GM19238 (cell line): Measurements from ENCODE around the gene PIF1.
A peak's percentile ranks its signal among the peaks of the same experiment; 100 is the strongest.
"Not testable (repeated sequence)": the region's sequence is repeated elsewhere in the genome, so short reads cannot be mapped to it uniquely, and the experiment has no call there.

ENCODE experiments used
- DNase-seq: peaks from one replicate; pipeline ENCODE4 v3.0.0; 2011; ENCODE audit warnings: low spot score; ENCODE audit not compliant: insufficient read length

The PIF1 gene

DNA sequence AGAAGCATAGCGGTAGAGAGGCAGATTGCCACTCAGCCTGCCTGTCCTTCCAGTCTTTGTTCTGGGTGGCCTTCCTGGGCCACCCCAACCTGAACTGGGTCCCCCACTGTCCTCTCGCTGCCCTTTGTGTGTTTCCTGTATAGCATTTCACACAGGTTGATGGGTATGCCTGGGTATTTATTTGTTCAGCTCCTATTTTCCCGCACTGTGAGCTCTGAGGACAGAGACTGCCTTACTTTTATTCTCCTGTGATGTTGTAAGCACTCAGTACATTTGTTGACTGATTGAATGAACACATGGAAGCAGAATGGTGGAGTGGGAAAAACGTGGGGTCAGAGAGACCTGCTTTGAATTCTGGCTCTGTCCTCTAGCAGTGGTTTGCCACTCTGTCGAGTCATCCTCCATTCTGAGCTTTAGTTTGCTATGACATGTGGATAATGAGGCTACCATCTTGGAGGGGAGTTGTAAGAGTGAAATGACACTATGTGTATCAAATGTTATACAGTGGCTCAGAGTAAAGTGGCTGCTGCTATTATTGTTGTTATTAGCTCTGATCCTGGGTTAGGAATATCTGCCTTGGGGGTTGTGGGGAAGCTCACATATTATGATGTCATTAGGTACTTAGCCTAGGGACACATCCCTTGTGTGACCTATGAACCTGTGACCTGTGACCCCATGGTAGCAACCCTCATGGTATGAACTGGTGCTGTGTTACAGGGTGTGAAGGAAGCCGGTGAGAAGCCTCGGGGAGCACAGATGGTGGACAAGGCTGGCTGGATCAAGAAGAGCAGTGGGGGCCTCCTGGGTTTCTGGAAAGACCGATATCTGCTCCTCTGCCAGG, 22.6 kb upstream of the PIF1 start:
- no peak for DNase-seq

DNA sequence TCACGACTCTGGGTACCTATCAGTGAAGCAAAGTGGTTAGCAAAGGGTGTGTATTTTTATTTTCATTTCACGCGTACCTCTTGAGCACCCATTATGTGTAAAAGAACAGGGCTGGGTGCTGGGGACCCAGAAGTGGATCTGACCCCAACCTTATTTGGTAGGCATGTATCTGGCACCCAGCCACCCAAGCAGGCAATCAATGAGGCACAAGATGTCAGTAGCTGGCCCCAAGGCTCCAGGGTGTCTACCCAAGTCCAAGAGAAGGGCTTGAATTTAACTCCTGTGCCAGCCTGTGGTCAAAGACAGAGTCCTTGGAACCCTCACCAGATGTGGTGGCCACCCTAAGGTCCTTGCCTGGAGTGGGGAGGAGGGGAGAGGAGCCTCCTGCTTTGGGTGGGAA, 22.0 kb upstream of the PIF1 start:
- DNase-seq, result no peak

DNA sequence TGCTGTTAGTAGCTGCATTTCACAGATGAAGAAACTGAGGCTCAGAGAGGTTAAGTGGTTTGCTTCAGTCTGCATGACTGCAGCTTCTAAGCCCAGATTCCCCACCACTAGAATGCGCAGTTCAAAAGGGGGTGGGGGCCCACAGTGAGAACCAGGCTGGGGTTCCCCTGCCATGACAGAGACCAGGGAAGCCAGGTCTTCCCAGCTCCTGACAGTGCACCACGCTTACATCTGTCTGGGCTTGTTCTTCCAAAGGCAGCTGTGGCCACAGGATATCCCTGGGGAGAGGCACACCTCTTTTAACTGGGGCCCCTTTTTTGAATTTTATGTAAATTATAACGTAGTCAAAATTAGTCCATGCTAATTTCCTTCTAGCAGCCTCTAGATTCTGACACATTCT, 21.6 kb upstream of the PIF1 start:
- DNase-seq, result no peak

GRCh38 chr15:64845831-64846595, 20.6 kb upstream of the PIF1 start:
- no peak for DNase-seq

- DNase-seq, result no peak
These were observed 19.8 kb upstream of the PIF1 start for GRCh38 chr15:64845183-64845611.

GRCh38 chr15:64844576-64845145, 19.2 kb upstream of the PIF1 start:
- DNase-seq, result no peak

DNA sequence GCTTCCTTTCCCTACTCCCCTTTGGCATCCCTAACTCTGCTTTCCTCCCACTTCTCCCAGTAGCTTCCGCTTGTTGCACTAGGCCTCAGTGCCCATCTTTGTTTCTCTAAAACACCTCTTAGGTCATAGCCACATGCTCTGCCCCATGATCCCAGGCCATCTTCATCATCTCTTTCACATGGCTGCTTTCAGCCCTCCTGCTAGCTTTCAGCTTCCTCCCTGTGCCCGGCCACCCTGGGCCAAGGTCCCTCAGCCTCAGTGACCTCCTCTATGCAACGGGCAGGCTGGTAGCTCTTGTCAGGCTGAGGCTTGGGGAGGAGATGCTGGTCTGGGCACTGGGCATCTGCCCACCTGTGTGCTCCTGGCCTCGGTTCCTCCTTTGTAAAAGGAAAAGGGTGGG, 18.5 kb upstream of the PIF1 start:
- no peak for DNase-seq

- DNase-seq, result no peak
These were observed 17.6 kb upstream of the PIF1 start for GRCh38 chr15:64842986-64843561.

- no peak for DNase-seq
These were observed 16.9 kb upstream of the PIF1 start for GRCh38 chr15:64842096-64842939.

DNA sequence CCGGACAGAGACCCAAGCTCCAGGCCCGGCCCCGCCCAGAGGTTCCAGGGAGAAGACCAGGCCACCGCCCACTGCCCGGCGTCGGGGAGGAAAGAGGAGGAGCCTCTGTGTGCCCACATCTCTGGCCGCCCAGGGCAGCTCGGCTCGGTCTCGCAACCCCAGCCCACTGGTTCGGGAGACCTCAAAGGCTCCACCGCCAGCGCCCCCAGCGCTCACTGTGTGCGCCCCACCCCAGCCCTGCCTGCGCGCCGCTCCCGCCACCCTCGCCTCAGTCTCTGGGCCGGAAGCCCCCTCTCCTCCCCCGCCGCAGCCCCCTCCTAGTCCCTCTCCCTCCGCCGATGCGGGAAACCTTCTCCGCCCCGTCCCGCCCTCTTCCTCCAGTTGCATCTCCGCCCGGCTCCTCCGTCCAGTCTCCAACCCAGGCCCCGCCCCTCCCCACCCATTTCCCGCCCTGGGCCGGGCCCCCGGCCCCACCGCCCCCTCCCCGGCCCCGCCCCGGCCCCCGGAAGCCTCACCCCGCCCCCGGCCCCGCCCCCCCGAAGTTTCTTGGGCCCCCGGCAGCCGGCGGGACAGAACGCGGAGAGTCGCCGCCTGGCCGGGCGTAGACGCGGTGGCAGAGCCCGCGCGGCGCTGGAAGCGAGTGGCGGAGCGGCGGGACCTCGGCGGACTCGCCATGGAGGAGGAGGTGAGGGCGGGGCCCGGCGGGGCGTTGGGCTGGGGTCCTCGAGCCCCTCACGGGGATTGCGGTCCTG, 16.1 kb upstream of the PIF1 start, which contains the start of gene PLEKHO2:
TSS of gene PLEKHO2 (plus strand) at position 572 of the 752 bp plus-strand sequence. CDS start at position 674, 102 bp downstream.
- peak; percentile 88 for DNase-seq

DNA sequence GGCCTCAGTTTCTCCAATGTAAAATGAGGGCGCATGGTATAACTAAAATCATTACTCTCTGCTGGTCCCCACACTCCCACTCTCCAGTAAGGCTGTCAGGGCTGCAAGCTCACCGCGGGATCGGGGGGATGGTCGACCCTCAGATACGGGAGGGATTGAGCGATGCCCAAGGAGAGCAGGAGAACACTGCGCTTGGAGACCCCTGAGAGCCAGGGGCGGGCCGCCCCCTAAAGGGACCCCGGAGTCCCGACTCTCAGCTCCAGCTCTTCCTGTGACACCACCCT, 15.6 kb upstream of the PIF1 start:
- no peak for DNase-seq

DNA sequence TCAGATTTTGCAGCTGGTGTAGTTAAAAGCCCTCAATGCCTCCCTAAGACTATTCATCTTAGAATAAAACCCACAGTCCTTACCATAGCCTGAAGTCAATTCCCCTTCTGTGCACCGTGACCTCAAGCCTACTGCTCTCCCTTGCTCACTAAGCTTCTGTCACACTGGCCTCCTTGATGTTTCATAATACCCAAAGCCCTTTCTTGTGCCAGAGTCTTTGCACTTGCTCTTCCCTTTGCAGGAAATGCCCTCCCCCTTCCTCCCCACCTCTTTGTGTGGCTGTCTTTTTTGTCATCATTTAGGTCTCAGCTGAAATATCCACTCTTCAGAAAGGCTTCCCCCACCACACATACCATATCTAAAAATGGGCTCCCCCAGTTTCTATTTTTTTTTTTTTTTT, 12.1 kb upstream of the PIF1 start:
- DNase-seq, result no peak

DNA sequence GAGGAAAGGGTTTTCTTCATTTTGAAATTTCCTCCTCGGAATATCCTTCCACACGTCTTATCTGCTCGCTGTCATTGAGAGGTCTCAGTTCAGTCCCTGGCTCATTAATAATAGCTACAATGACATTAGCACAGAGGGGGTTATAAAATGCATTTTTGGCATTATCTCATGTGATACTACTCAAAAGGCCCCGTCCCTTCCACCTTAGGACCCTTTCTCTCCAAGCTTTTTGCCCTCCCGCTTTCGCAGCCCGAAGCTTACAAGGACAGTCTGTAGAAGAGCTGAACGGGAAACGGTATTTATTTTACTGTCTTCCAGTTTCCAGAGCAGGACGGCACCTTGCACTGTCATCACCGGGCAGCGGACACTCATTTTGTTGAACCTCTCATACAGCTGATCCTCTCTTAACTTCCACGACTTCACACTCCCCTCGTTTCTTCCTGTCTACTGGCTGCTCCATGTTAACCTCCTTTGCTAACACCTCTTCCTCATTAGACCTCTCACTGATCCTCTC, 10.6 kb upstream of the PIF1 start:
- DNase-seq, result no peak

- DNase-seq, result no peak
These were observed 8.2 kb upstream of the PIF1 start for GRCh38 chr15:64833690-64834089.

DNA sequence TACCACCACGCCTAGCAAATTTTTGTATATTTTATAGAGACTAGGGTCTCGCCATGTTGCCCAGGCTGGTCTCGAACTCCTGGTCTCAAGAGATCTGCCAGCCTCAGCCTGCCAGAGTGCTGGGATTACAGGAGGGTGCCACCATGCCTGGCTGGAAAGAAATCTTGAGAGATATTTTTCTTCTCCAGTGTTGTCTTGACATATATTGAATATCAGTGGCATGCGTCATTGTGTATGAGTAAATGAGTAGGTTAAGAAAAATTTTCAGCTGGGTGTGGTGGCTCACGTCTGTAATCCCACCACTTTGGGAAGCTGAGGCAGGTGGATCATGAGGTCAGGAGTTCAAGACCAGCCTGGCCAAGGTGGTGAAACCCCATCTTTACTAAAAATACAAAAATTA, 3.5 kb upstream of the PIF1 start:
- DNase-seq, result no peak

DNA sequence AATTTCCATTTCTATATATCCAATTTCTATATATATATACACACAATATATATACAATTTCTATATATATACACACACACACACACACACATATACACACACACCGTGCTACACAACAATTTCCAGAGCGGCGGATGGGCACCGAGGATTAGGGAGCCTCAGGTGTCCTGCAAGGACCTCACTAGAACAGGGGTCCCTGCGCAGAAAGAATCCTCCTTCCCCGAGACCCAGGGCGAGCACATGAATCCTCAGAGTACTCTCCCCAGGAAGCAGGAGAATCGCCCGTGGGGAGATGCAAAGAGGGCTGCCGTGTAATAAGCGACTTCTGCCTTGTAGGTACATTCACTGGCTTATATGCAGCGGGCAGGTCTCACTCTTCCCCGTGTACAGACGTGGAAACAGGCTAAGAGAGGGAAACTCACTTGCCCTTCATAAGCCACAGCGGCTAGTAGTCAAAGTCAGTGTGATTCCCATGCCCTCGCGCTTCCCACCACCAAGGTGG, 467 bp downstream of the PIF1 start:
- no peak for DNase-seq

- no peak for DNase-seq
These were observed 9.0 kb downstream of the PIF1 start for GRCh38 chr15:64816452-64816851.

GRCh38 chr15:64814965-64815364, 10.5 kb downstream of the PIF1 start:
- not testable (repeated sequence) for DNase-seq

DNA sequence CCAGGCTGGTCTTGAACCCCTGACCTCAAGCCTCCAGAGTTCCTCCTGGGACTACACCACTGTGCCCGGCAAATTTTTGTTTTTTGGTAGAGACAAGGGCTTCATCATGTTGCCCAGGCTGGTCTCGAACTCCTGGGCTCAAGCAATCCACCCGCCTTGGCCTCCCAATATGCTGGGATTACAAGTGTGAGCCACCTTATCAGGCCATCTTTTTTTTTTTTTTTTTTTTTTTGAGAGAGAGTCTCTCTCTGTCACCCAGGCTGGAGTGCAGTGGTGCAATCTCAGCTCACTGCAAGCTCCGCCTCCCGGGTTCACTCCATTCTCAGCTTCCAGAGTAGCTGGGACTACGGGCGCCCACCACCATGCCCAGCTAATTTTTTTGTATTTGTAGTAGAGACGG, 11.2 kb downstream of the PIF1 start:
- DNase-seq, result not testable (repeated sequence)

- DNase-seq, result no peak
These were observed 12.4 kb downstream of the PIF1 start for GRCh38 chr15:64813075-64813474.
